ENCODE results near the gene POLR2H. TPM values are rescaled to one million over a fixed set of nuclear protein-coding genes. Genes with fewer than 3 reads are reported as not detected.

Gene POLR2H
- total RNA-seq, 1 experiment from 2014 or later = 92.6 TPM

GRCh38 chr3:184343200-184343876 lies 18.2 kb upstream of the POLR2H start:
- TF ChIP-seq CTCF (conservative IDR thresholded peaks at IDR 0.05; ENCODE audit: low read depth, low read length) (no peak), EZH2 (IDR thresholded peaks at IDR 0.05; ENCODE audit: borderline replicate concordance, low read depth, low read length, poor library complexity, severe bottlenecking) (no peak)
- H3K9me3 ChIP-seq (ENCODE audit: low read depth, low read length, poor library complexity, severe bottlenecking) = no peaks in the 10 kb centered on the region
- no peak for DNase-seq (ENCODE audit: low spot score)
- H3K36me3 ChIP-seq (ENCODE audit: insufficient read depth, low read length, poor library complexity, severe bottlenecking) = peaks cover 5% of the 10 kb centered on the region
- ChIA-PET POLR2A (ENCODE audit: low non-redundant PET) (no interaction called here), CTCF (no interaction called here)
- H3K4me3 ChIP-seq (ENCODE audit: low read depth, low read length, poor library complexity, severe bottlenecking) = no peak overlapping the region
- H3K27ac ChIP-seq (ENCODE audit: low read depth, low read length, poor library complexity, severe bottlenecking) = no peak overlapping the region
- BruUV-seq (replicated peaks) = no TSS peak
- intact Hi-C loops (cut with micrococcal nuclease; ENCODE audit: unreplicated experiment) = no loop called here
- peaks cover 25% of the 10 kb centered on the region for H3K4me1 ChIP-seq (ENCODE audit: insufficient read depth, low read length, poor library complexity, severe bottlenecking)
- H3K27me3 ChIP-seq (replicated peaks; ENCODE audit: insufficient read depth, low read depth, low read length, poor library complexity) = no peaks in the 10 kb centered on the region

- H3K27me3 ChIP-seq (replicated peaks; ENCODE audit: insufficient read depth, low read depth, low read length, poor library complexity) = no peaks in the 10 kb centered on the region
- BruUV-seq (replicated peaks) = no TSS peak
- ChIA-PET POLR2A (ENCODE audit: low non-redundant PET) (interaction anchor here (0.6 kb wide), 1 partner anchor 73 kb away, joined by 12 read pairs; no protein-coding TSS in a partner anchor), CTCF (interaction anchor here (0.5 kb wide), 1 partner anchor 15 kb away, joined by 3 read pairs; no protein-coding TSS in a partner anchor)
- no peak overlapping the region for H3K27ac ChIP-seq (ENCODE audit: low read depth, low read length, poor library complexity, severe bottlenecking)
- H3K36me3 ChIP-seq (ENCODE audit: insufficient read depth, low read length, poor library complexity, severe bottlenecking) = peaks cover 5% of the 10 kb centered on the region
- DNase-seq (ENCODE audit: low spot score) = no peak
- TF ChIP-seq EZH2 (IDR thresholded peaks at IDR 0.05; ENCODE audit: borderline replicate concordance, low read depth, low read length, poor library complexity, severe bottlenecking) (no peak), CTCF (conservative IDR thresholded peaks at IDR 0.05; ENCODE audit: low read depth, low read length) (no peak)
- intact Hi-C loops (cut with micrococcal nuclease; ENCODE audit: unreplicated experiment) = no loop called here
- no peaks in the 10 kb centered on the region for H3K9me3 ChIP-seq (ENCODE audit: low read depth, low read length, poor library complexity, severe bottlenecking)
- H3K4me3 ChIP-seq (ENCODE audit: low read depth, low read length, poor library complexity, severe bottlenecking) = no peak overlapping the region
- peaks cover 26% of the 10 kb centered on the region for H3K4me1 ChIP-seq (ENCODE audit: insufficient read depth, low read length, poor library complexity, severe bottlenecking)
These were observed 16.8 kb upstream of the POLR2H start for GRCh38 chr3:184344579-184345316.

- POLR2A ChIA-PET (ENCODE audit: low non-redundant PET) = no interaction called here
- peaks cover 5% of the 10 kb centered on the region for H3K36me3 ChIP-seq (ENCODE audit: insufficient read depth, low read length, poor library complexity, severe bottlenecking)
- BruUV-seq (replicated peaks) = no TSS peak
- no peaks in the 10 kb centered on the region for H3K27me3 ChIP-seq (replicated peaks; ENCODE audit: insufficient read depth, low read depth, low read length, poor library complexity)
- no peak overlapping the region for H3K4me3 ChIP-seq (ENCODE audit: low read depth, low read length, poor library complexity, severe bottlenecking)
- peak; percentile 90 for DNase-seq (ENCODE audit: low spot score)
- H3K4me1 ChIP-seq (ENCODE audit: insufficient read depth, low read length, poor library complexity, severe bottlenecking) = peaks cover 26% of the 10 kb centered on the region
- intact Hi-C loops (cut with micrococcal nuclease; ENCODE audit: unreplicated experiment) = no loop called here
- H3K9me3 ChIP-seq (ENCODE audit: low read depth, low read length, poor library complexity, severe bottlenecking) = no peaks in the 10 kb centered on the region
- CTCF ChIA-PET = interaction anchor here (0.6 kb wide), 1 partner anchor 35 kb away, joined by 3 read pairs; no protein-coding TSS in a partner anchor
- H3K27ac ChIP-seq (ENCODE audit: low read depth, low read length, poor library complexity, severe bottlenecking) = no peak overlapping the region
- TF ChIP-seq EZH2 (IDR thresholded peaks at IDR 0.05; ENCODE audit: borderline replicate concordance, low read depth, low read length, poor library complexity, severe bottlenecking) = no peak
- peak; percentile 61 for TF ChIP-seq CTCF (conservative IDR thresholded peaks at IDR 0.05; ENCODE audit: low read depth, low read length)
These were observed 16.0 kb upstream of the POLR2H start for GRCh38 chr3:184345317-184346144.
